B cell (primary cell): ENCODE results near the gene TMEM139. TPM values are rescaled to one million over a fixed set of nuclear protein-coding genes. Genes with fewer than 3 reads are reported as not detected.

ENCODE experiments used
- ATAC-seq: fragments of 200-7000 bp; cut with Tn5 transposase; one replicate; pipeline ENCODE4 v1.10.0; 2021; ENCODE audit warnings: low read depth, mild to moderate bottlenecking, moderate number of reproducible peaks, moderate library complexity
- CTCF ChIA-PET: fragments of 350-600 bp; sonication (Branson Sonifier 250); formaldehyde crosslinking; loops from one replicate; lab custom pipeline; 2021; ENCODE audit warnings: antibody characterized with exemption, inconsistent platforms; lab: Charles Lee
- POLR2A ChIA-PET: fragments of 350-600 bp; sonication (Branson Sonifier 250); formaldehyde crosslinking; loops from one replicate; lab custom pipeline; 2021; ENCODE audit warnings: antibody characterized with exemption; lab: Charles Lee
- DNase-seq: peaks from one replicate; pipeline ENCODE4 v3.0.0; 2013
- H2AFZ ChIP-seq: 2 replicates; pipeline ENCODE4 v1.6.1; 2012; ENCODE audit warnings: mild to moderate bottlenecking, low read depth, low read length; ENCODE audit not compliant: insufficient read depth, poor library complexity, severe bottlenecking
- H3K27ac ChIP-seq, 2 donors: 1 replicate in 1 of 2; 2 replicates in 1 of 2; pipeline ENCODE4 v1.5.1; 2012 to 2013; ENCODE audit warnings: low read length in 2 of 2, mild to moderate bottlenecking in 2 of 2, moderate library complexity in 1 of 2
- H3K27me3 ChIP-seq, 4 experiments: fragments of 200-600 bp in 1 of 4; sonication (generic) in 1 of 4; replicated peaks in 1 of 4; 1 replicate in 2 of 4; 2 replicates in 2 of 4; pipeline versions ENCODE4 v1.6.1 to v1.7.0; 2013 to 2016; ENCODE audit warnings: low read length in 3 of 4, mild to moderate bottlenecking in 2 of 4, mixed read lengths in 1 of 4, moderate library complexity in 1 of 4; ENCODE audit not compliant: insufficient read depth in 4 of 4, control insufficient read depth in 3 of 4; ENCODE audit errors: control extremely low read depth in 1 of 4
- H3K36me3 ChIP-seq, 2 experiments: replicated peaks in 1 of 2; 1 replicate in 1 of 2; 2 replicates in 1 of 2; pipeline versions ENCODE4 v1.6.1 to v1.7.1; 2013; ENCODE audit warnings: low read length in 1 of 2; ENCODE audit not compliant: insufficient read depth in 2 of 2, control insufficient read depth in 1 of 2; ENCODE audit errors: control extremely low read depth in 1 of 2, extremely low read depth in 1 of 2
- H3K4me1 ChIP-seq, 2 donors: fragments of 200-600 bp in 1 of 2; sonication (generic) in 1 of 2; 1 replicate in 1 of 2; 2 replicates in 1 of 2; pipeline versions ENCODE4 v1.5.1 to v1.6.1; 2013 to 2017; ENCODE audit warnings: low read length in 2 of 2; ENCODE audit not compliant: control insufficient read depth in 2 of 2, insufficient read depth in 2 of 2
- H3K4me2 ChIP-seq: replicated peaks from 2 replicates; pipeline ENCODE3; 2012; ENCODE audit warnings: mild to moderate bottlenecking, low read depth, low read length; ENCODE audit not compliant: poor library complexity, severe bottlenecking
- H3K4me3 ChIP-seq, 5 experiments: fragments of 200-600 bp in 1 of 5; sonication (generic) in 1 of 5; 1 replicate in 3 of 5; 2 replicates in 2 of 5; pipeline versions ENCODE4 v1.5.1 to v1.7.0; 2011 to 2016; ENCODE audit warnings: low read length in 4 of 5, mild to moderate bottlenecking in 4 of 5, low read depth in 2 of 5, control low read depth in 1 of 5, moderate library complexity in 1 of 5; ENCODE audit not compliant: insufficient read depth in 1 of 5; ENCODE audit errors: control extremely low read depth in 1 of 5, extremely low read depth in 1 of 5
- H3K79me2 ChIP-seq: fragments of 200-600 bp; sonication (generic); one replicate; pipeline ENCODE4 v1.6.0; 2016; ENCODE audit warnings: low read length; ENCODE audit not compliant: control insufficient read depth, insufficient read depth
- H3K9ac ChIP-seq: fragments of 200-600 bp; sonication (generic); 2 replicates; pipeline ENCODE4 v1.6.1; 2017; ENCODE audit warnings: mild to moderate bottlenecking, low read length, moderate library complexity
- H3K9me3 ChIP-seq, 3 donors: one replicate each; pipeline versions ENCODE4 v1.6.1 to v1.7.1; 2013; ENCODE audit warnings: low read length in 2 of 3; ENCODE audit not compliant: control insufficient read depth in 2 of 3, insufficient read depth in 1 of 3; ENCODE audit errors: control extremely low read depth in 1 of 3
- H4K20me1 ChIP-seq: 2 replicates; pipeline ENCODE4 v1.6.0; 2012; ENCODE audit warnings: mild to moderate bottlenecking, low read length; ENCODE audit not compliant: insufficient read depth, control insufficient read depth, poor library complexity, severe bottlenecking
- H3K27ac Mint-ChIP-seq: one replicate; pipeline ENCODE4 v1.8.0; 2021; ENCODE audit warnings: mixed read lengths
- H3K27me3 Mint-ChIP-seq: one replicate; pipeline ENCODE4 v1.8.0; 2021; ENCODE audit warnings: mixed read lengths
- H3K4me1 Mint-ChIP-seq: one replicate; pipeline ENCODE4 v1.8.0; 2021; ENCODE audit warnings: mixed read lengths
- H3K4me3 Mint-ChIP-seq: one replicate; pipeline ENCODE4 v1.8.0; 2021; ENCODE audit warnings: mixed read lengths
- H3K9me3 Mint-ChIP-seq: one replicate; pipeline ENCODE4 v1.8.0; 2022; ENCODE audit warnings: mixed read lengths; ENCODE audit not compliant: insufficient read depth
- CTCF ChIP-seq: fragments of 200-600 bp; IDR thresholded peaks from one replicate; pipeline ENCODE4 v1.8.0; 2022; ENCODE audit warnings: antibody characterized with exemption, mild to moderate bottlenecking
- EZH2 ChIP-seq: IDR thresholded peaks from 2 replicates; pipeline ENCODE4 v1.6.1; 2012; ENCODE audit warnings: borderline replicate concordance, low read depth, mild to moderate bottlenecking, moderate library complexity, low read length; ENCODE audit not compliant: insufficient read depth, poor library complexity, severe bottlenecking
- WGBS: methylation state at CpG from one replicate; pipeline ENCODE4 v1.1.5; 2013; ENCODE audit warnings: missing lambda C conversion rate; ENCODE audit not compliant: insufficient coverage; 5-methylcytosine and 5-hydroxymethylcytosine counted together
- intact Hi-C: fragments of 100-400 bp; cut with micrococcal nuclease; formaldehyde crosslinking; loops from one replicate; pipeline ENCODE4 v1.10.0; 2022
- polyA plus RNA-seq: library from polyadenylated mRNA; depleted of rRNA; stranded (reverse); fragments of >200 nt; gene quantifications from 2 replicates; pipeline ENCODE4 v1.2.3, GENCODE V29; 2012
- total RNA-seq, 2 donors: library from RNA; stranded (reverse); fragments of 120-200 nt in 1 of 2; gene quantifications; 1 replicate in 1 of 2; 2 replicates in 1 of 2; pipeline versions ENCODE4 v1.2.3 to v1.2.4, GENCODE V29; 2013 to 2022

The TMEM139 gene
- total and polyA plus RNA-seq, 2 donors (not counting 1 experiment from before 2014, with no cell fraction given) = 0.12 TPM; not detected in 1

GRCh38 chr7:143261901-143262300, 22.9 kb upstream of the TMEM139 start:
- POLR2A ChIA-PET = no interaction called here
- Mint-ChIP-seq H3K27ac (peak overlapping the region; percentile 81), H3K27me3 (no peaks in the 10 kb centered on the region), H3K4me1 (peaks cover 58% of the 10 kb centered on the region), H3K4me3 (peak overlapping the region; percentile 93), H3K9me3 (no peaks in the 10 kb centered on the region)
- H3K36me3 ChIP-seq = peaks cover 0 to 4% of the 10 kb centered on the region in 2 experiments
- H2AFZ ChIP-seq = no peak overlapping the region
- H3K9ac ChIP-seq = no peak overlapping the region
- H3K9me3 ChIP-seq = no peaks in the 10 kb centered on the region
- intact Hi-C loops = loop anchor here (2.0 to 5.0 kb wide), 2 partner anchors 40 to 119 kb away; partner anchors contain the start of gene ZYX
- H4K20me1 ChIP-seq = no peaks in the 10 kb centered on the region
- H3K79me2 ChIP-seq = peaks cover 16% of the 10 kb centered on the region
- CTCF ChIA-PET = interaction anchor here (4.8 kb wide), 1 partner anchor 22 kb away, joined by 35 read pairs; no protein-coding TSS in a partner anchor
- no peak for ATAC-seq
- H3K27me3 ChIP-seq = no peaks in the 10 kb centered on the region
- H3K27ac ChIP-seq = peak overlapping the region in 1 of 2 donors; percentile 82
- no peak overlapping the region for H3K4me2 ChIP-seq
- TF ChIP-seq CTCF = no peak
- TF ChIP-seq EZH2 = no peak
- no CpG with 5 or more reads among the region's 1 CpG for WGBS
- no peak for DNase-seq
- peaks cover 41 to 42% of the 10 kb centered on the region in 2 donors for H3K4me1 ChIP-seq
- H3K4me3 ChIP-seq = no peak overlapping the region
